Ovary (tissue), 9 donors: ENCODE results near the gene SHC1. TPM values are rescaled to one million over a fixed set of nuclear protein-coding genes. Genes with fewer than 3 reads are reported as not detected.

Source experiments
- DNase-seq, 5 donors: peaks; one replicate each; pipeline ENCODE4 v3.0.0-alpha.2; 2019 to 2020
- H3K27ac ChIP-seq, 2 donors: fragments of 200-600 bp; one replicate each; pipeline versions ENCODE4 v1.5.1 to v1.8.0; 2019 to 2022
- H3K27me3 ChIP-seq: fragments of 200-600 bp; one replicate; pipeline ENCODE4 v1.8.0; 2022
- H3K36me3 ChIP-seq: fragments of 200-600 bp; sonication (generic); one replicate; pipeline ENCODE4 v1.5.1; 2019
- H3K4me1 ChIP-seq: one replicate; pipeline ENCODE4 v1.8.1; 2013; ENCODE audit warnings: mild to moderate bottlenecking, moderate library complexity; ENCODE audit not compliant: insufficient read depth
- H3K4me3 ChIP-seq: fragments of 200-600 bp; sonication (generic); one replicate; pipeline ENCODE4 v1.5.1; 2017
- H3K9me3 ChIP-seq, 2 donors: fragments of 200-600 bp in 1 of 2; sonication (generic) in 1 of 2; one replicate each; pipeline versions ENCODE4 v1.5.1 to v1.8.1; 2013 to 2019; ENCODE audit warnings: mild to moderate bottlenecking in 1 of 2, moderate library complexity in 1 of 2
- CTCF ChIP-seq, 3 donors: fragments of 450-650 bp in 2 of 3; fragments of 200-600 bp in 1 of 3; IDR thresholded peaks; one replicate each; pipeline versions ENCODE4 v1.5.1 to v1.8.0; 2016 to 2022; ENCODE audit warnings: antibody characterized with exemption in 3 of 3, mild to moderate bottlenecking in 1 of 3
- EP300 ChIP-seq: sonication (generic); formaldehyde crosslinking; IDR thresholded peaks from one replicate; pipeline ENCODE4 v1.6.1; 2017; ENCODE audit warnings: antibody characterized with exemption
- POLR2A ChIP-seq: fragments of 450-650 bp; IDR thresholded peaks from one replicate; pipeline ENCODE4 v1.6.1; 2017; ENCODE audit warnings: antibody characterized with exemption, mild to moderate bottlenecking, moderate library complexity
- WGBS, 3 donors: extraction: QIAGEN DNeasy Blood & Tissue Kit in 1 of 3; methylation state at CpG; one replicate each; pipeline versions ENCODE4 v1.1.5 to v1.1.7; 2013 to 2017; 5-methylcytosine and 5-hydroxymethylcytosine counted together
- intact Hi-C, 4 donors: fragments of 100-400 bp; cut with DNase I; formaldehyde crosslinking; loops; one replicate each; pipeline versions ENCODE4 v1.11.0 to v1.15.1; 2022 to 2023
- polyA plus RNA-seq, 2 donors: library from polyadenylated mRNA; stranded (reverse); fragments of 200-250 nt in 1 of 2; fragments of 350-450 nt in 1 of 2; fragmentation: Illumina TruSeq in 1 of 2; extraction: RNeasy Lipid Tissue Mini Kit (QIAGEN cat#74804) in 1 of 2; gene quantifications; one replicate each; pipeline ENCODE4 v1.2.3, GENCODE V29; 2013 to 2014
- total RNA-seq, 7 donors: library from RNA; depleted of rRNA in 2 of 7; stranded (reverse); fragments of >200 nt in 2 of 7; fragmentation: NEBNext Ultra II Directional in 3 of 7; extraction: Animal tissue kit (Norgen Biotek cat#: 25700) in 3 of 7; gene quantifications; one replicate each; pipeline versions ENCODE4 v1.1.0 to v1.2.4, GENCODE V29; 2016 to 2023
- donor health status: DM: no; HTN: no; CAD: no; lungs with moderate emphysema.
- donor health status: DM: no; HTN: no; CAD: no.
- donor health status: Bipolar disorder and iron deficiency.
- donor health status: DM: yes; HTN: yes; CAD: no.
- donor health status: DM: no; HTN: no; CAD: no.
- donor health status: DM: yes; HTN: yes; CAD: no.

Gene SHC1
- total and polyA plus RNA-seq, 9 donors: 36.8 to 183 (median 80.0) TPM

DNA sequence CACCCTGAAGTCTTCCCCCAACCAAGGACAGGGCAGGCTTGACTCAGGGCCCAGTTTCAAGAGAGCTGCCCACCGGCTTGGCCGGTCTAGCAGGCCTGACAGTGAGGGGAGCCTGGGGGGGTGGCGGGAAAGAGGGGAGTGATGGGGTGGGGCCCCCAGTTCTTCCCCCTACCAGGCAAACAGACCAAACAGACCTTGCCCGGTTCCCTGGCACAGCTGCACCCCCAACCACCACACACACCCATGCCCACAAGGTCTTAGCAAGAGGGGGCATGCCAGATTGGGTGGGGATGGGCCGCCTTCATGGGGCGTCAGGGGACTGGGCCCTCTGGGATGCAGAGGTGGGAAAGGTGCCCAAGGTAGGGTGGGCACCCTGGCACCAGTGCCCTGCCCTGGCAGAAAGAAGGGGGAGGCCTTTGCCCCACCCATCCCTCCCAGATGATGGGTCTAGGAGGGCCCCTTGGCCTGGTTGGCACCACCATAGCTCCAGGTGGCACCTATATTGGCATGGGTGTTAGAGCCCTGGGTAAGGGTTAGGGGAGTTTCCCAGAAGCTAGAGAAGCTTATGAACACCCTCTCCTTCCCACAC lies 41.0 kb upstream of the SHC1 start:
- TF ChIP-seq EP300 (no peak), CTCF (IDR thresholded peaks at IDR 0.05) (no peak), POLR2A (no peak)
- H3K9me3 ChIP-seq: no peaks in the 10 kb centered on the region
- intact Hi-C loops: no loop called here
- WGBS, 3 donors: 87 to 96% (median 96%) methylated on average over 6 of the region's 6 CpGs
- no peaks in the 10 kb centered on the region for H3K36me3 ChIP-seq
- peak in 1 of 5 donors; percentile 58 for DNase-seq
- no peaks in the 10 kb centered on the region for H3K27me3 ChIP-seq
- H3K4me1 ChIP-seq: peaks cover 10% of the 10 kb centered on the region
- no peak overlapping the region for H3K4me3 ChIP-seq
- H3K27ac ChIP-seq: peak overlapping the region; percentile 57 to 62

DNA sequence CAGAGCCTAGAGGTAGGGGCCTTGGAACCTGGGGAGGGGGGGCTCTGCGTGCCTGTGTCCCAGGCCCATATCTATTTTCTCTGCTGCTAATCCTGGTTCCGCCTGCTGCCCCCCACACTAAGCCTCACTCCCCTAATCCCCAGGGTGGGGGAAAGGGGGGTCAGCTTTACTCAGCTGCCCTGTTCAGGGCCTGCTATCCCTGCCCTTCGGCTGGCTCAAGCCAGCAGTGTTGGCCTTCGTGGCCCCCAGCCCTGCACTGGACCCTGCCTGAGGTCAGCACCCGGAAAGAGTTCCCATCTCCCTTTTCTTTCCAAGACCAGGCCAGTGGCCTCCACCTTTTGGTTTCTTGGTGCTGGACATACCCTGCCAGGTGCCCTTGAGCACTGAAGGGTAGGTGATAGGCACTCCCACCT lies 40.5 kb upstream of the SHC1 start:
- TF ChIP-seq POLR2A (no peak), EP300 (no peak), CTCF (IDR thresholded peaks at IDR 0.05) (no peak)
- H3K4me3 ChIP-seq: no peak overlapping the region
- WGBS, 3 donors: 68 to 73% (median 69%) methylated on average over 5 of the region's 5 CpGs
- H3K27ac ChIP-seq: peak overlapping the region in 1 of 2 donors; percentile 57
- DNase-seq: peak in 1 of 5 donors; percentile 28
- intact Hi-C loops: no loop called here
- peaks cover 10% of the 10 kb centered on the region for H3K4me1 ChIP-seq
- H3K36me3 ChIP-seq: no peaks in the 10 kb centered on the region
- no peaks in the 10 kb centered on the region for H3K9me3 ChIP-seq
- H3K27me3 ChIP-seq: no peaks in the 10 kb centered on the region

- Histone ChIP-seq H3K27me3 (no peaks in the 10 kb centered on the region), H3K9me3 (no peaks in the 10 kb centered on the region), H3K27ac (peak overlapping the region in 1 of 2 donors; percentile 38), H3K36me3 (no peaks in the 10 kb centered on the region), H3K4me1 (peaks cover 11% of the 10 kb centered on the region), H3K4me3 (no peak overlapping the region)
- intact Hi-C loops: no loop called here
- TF ChIP-seq CTCF (IDR thresholded peaks at IDR 0.05): no peak
- TF ChIP-seq POLR2A: no peak
- TF ChIP-seq EP300: no peak
- peak in 1 of 5 donors; percentile 26 for DNase-seq
- WGBS, 3 donors: 63 to 75% (median 67%) methylated on average over 11 of the region's 11 CpGs
These were observed 39.8 kb upstream of the SHC1 start for GRCh38 chr1:155010211-155010918.

DNA sequence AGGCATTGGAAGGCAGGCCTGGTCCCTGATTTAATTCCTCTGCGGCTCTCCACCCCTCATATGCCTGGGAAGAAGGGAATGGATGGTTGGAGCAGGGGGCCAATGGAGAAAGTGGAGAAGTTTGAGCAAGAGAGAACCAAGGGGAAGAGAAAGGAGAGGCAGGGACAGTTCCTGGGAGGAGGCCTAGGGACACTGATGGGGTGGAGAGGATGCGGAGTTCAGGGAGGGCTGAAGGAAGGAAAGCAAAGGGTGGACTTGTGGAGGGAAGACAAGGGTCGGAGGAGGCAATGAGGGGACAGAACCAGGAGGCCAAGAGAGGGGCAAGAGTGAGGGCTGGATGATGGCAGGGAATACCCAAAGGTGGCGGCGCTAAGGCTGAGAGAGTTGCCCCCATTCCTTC lies 39.2 kb upstream of the SHC1 start:
- TF ChIP-seq EP300 (no peak), CTCF (IDR thresholded peaks at IDR 0.05) (no peak), POLR2A (no peak)
- H3K27me3 ChIP-seq: no peaks in the 10 kb centered on the region
- intact Hi-C loops: no loop called here
- H3K36me3 ChIP-seq: no peaks in the 10 kb centered on the region
- no peak for DNase-seq
- H3K4me1 ChIP-seq: peaks cover 15% of the 10 kb centered on the region
- H3K4me3 ChIP-seq: no peak overlapping the region
- WGBS, 3 donors: 92 to 93% (median 92%) methylated on average over 5 of the region's 5 CpGs
- H3K27ac ChIP-seq: no peak overlapping the region
- H3K9me3 ChIP-seq: no peaks in the 10 kb centered on the region
